ENCODE measurements around the gene COLEC12.
"Not testable (repeated sequence)": the region's sequence is repeated elsewhere in the genome, so short reads cannot be mapped to it uniquely, and the experiment has no call there.

The COLEC12 gene

DNA sequence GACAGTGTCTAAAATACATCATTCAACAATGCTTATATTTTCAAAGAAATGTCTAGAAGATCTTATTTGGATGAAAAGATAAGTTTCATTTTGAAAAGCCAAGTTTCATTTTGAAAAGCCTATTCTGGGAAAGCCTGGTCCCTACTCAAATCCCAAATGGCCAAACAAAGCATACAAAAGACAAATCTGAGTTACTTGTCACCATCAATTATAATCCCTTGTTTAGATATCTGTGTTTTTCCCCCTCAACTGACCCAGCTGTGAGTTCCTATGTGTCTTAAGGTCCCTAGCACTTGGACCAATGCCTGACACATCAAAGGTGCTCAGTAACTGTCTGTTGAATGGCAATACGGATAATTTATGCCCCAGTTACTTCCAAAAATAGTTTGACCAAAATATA lies 180.3 kb downstream of the COLEC12 start:
- H3K4me1 Mint-ChIP-seq (ENCODE audit: low read depth), result peaks cover 7% of the 10 kb centered on the region
- no peaks in the 10 kb centered on the region for H3K9me3 Mint-ChIP-seq (ENCODE audit: low read depth)
- no peaks in the 10 kb centered on the region for H3K36me3 Mint-ChIP-seq
- H3K4me3 Mint-ChIP-seq, result no peak overlapping the region
- H3K27me3 Mint-ChIP-seq, result no peaks in the 10 kb centered on the region
- H3K27ac Mint-ChIP-seq, result no peak overlapping the region

DNA sequence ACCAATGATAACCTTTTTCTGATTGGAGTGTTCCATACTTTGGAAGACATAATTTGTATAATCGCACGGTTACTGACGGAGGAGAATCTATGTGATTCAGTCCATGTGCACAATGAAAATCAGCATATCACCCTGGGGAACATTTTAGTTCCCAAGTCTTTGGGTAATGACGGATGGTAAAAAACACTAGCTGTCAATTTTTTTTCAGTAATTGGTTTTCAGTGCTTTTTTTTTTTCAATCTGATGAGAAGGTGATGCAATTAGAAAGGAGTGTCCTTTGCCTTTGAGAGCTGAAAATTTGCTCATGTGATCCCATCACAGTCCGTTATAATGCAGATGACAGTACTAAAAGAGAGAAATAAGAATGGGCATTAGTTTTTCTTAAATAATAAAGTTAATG lies 180.8 kb downstream of the COLEC12 start:
- Mint-ChIP-seq H3K27me3 (no peaks in the 10 kb centered on the region), H3K4me3 (no peak overlapping the region), H3K27ac (no peak overlapping the region)

DNA sequence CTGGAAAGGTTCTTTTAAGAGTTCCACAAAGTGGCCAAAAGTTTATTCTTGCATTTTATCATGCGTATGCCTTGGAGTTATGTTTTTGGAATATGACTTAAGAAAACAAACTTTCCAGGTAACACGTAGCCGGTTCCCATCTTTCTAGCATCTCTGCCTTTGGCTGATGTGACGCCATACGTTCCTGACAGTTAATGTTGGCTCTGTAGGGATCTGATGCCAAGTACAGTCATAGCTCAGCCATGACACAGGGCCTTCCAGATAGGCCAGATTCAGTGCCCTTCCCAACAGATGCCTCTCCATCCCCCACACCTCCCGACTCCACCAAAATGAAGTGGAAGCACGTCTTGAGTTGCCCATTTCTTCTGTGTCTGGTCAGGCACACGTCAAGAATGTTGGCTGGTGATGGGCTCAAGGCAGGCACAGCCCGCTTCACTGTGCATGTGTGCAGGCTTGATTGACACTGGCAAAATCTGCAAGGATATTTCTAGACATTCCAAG lies 181.7 kb downstream of the COLEC12 start:
- no peaks in the 10 kb centered on the region for H3K27me3 Mint-ChIP-seq
- no peaks in the 10 kb centered on the region for H3K9me3 Mint-ChIP-seq (ENCODE audit: low read depth)
- H3K27ac Mint-ChIP-seq, result no peak overlapping the region
- H3K36me3 Mint-ChIP-seq, result no peaks in the 10 kb centered on the region
- H3K4me3 Mint-ChIP-seq, result no peak overlapping the region
- peaks cover 7% of the 10 kb centered on the region for H3K4me1 Mint-ChIP-seq (ENCODE audit: low read depth)

More for the DNA sequence above, 180.8 kb downstream of the COLEC12 start:
- Mint-ChIP-seq H3K36me3 (no peaks in the 10 kb centered on the region), H3K4me1 (ENCODE audit: low read depth) (peaks cover 7% of the 10 kb centered on the region), H3K9me3 (ENCODE audit: low read depth) (no peaks in the 10 kb centered on the region)

DNA sequence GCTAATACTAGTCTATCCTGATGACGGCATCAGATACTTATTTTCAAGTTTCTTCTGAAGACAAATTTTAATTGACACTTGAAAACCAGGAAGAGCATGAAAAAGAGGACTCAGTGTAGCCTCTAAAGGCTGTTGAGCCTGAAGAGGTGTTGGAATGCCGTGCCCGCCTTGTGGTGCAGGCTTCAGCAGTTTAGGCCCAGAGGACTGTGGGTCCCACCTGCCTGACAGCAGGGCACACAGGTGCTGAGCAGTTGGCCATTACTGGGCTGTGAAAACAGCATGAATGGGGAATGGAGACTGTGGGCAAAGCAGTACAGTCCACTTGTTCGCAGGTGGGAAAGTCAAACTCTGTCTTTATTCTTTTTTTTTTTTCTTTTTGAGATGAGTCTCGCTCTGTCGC lies 182.9 kb downstream of the COLEC12 start:
- no peak overlapping the region for H3K4me3 Mint-ChIP-seq
- H3K27ac Mint-ChIP-seq, result no peak overlapping the region
- no peaks in the 10 kb centered on the region for H3K36me3 Mint-ChIP-seq
- H3K9me3 Mint-ChIP-seq (ENCODE audit: low read depth), result no peaks in the 10 kb centered on the region
- H3K27me3 Mint-ChIP-seq, result no peaks in the 10 kb centered on the region
- peaks cover 6% of the 10 kb centered on the region for H3K4me1 Mint-ChIP-seq (ENCODE audit: low read depth)

DNA sequence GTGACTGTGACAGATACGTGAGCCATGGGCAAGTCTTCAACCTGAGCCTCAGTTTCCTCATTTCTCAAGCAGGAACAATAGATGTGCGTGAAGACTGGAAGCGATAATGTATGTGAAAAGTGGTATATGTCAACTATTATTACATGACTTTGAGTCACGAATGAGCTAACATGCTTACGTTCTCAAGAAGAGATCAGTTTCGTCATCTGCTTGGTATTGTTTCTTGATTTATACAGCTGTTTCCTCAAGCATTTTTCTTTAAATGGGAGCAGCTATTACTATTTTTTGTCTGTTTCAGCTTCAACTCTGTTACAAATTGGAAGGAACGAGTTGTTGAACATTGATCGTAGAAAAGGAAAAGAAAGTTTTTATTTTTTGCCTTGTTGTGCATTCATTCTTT lies 184.1 kb downstream of the COLEC12 start:
- no peak overlapping the region for H3K4me3 Mint-ChIP-seq
- H3K4me1 Mint-ChIP-seq (ENCODE audit: low read depth), result no peaks in the 10 kb centered on the region
- no peaks in the 10 kb centered on the region for H3K9me3 Mint-ChIP-seq (ENCODE audit: low read depth)
- no peak overlapping the region for H3K27ac Mint-ChIP-seq
- no peaks in the 10 kb centered on the region for H3K27me3 Mint-ChIP-seq
- no peaks in the 10 kb centered on the region for H3K36me3 Mint-ChIP-seq

DNA sequence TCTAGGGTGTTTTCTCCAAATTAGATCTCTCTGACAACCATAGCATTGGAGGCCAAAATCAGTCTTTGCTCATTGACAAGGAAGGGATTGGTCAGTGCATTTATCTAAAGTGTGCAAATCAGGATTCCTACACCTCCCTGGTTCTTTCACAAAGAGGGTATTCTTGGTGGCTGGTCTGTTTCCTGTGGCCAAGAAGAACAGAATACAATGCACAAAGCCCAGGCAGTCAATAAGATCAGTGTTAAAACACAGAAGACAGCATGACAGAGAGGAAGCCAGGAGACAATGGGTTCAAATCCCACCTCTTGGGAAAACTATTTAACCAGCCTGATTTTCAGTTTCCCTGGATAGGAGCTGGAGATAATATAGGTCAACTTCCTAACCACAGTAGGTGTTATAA lies 186.6 kb downstream of the COLEC12 start:
- no peaks in the 10 kb centered on the region for H3K27me3 Mint-ChIP-seq
- H3K9me3 Mint-ChIP-seq (ENCODE audit: low read depth), result no peaks in the 10 kb centered on the region
- no peak overlapping the region for H3K4me3 Mint-ChIP-seq
- H3K4me1 Mint-ChIP-seq (ENCODE audit: low read depth), result no peaks in the 10 kb centered on the region
- no peak overlapping the region for H3K27ac Mint-ChIP-seq
- H3K36me3 Mint-ChIP-seq, result no peaks in the 10 kb centered on the region

DNA sequence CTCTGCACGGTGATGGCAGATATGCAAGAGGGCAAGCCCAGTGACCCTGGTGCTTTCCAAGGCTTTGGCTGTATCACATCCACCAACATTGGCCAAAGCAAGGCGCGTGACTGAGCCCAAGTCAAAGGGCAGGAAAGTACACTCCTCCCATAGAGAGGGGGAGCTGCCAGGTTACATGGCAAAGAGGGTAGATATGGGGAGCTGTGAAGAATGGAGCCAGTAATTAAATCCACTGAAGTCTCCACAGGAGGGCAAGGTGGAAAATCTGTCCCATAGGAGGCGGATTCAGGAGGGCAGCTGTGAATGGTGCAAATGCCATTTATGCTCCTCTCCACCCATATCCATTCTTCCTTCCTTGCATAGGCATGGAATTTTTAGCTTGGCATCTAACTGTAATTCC lies 188.1 kb downstream of the COLEC12 start:
- Mint-ChIP-seq H3K36me3 (no peaks in the 10 kb centered on the region), H3K9me3 (ENCODE audit: low read depth) (no peaks in the 10 kb centered on the region), H3K4me3 (no peak overlapping the region), H3K4me1 (ENCODE audit: low read depth) (no peaks in the 10 kb centered on the region), H3K27me3 (no peaks in the 10 kb centered on the region), H3K27ac (no peak overlapping the region)

DNA sequence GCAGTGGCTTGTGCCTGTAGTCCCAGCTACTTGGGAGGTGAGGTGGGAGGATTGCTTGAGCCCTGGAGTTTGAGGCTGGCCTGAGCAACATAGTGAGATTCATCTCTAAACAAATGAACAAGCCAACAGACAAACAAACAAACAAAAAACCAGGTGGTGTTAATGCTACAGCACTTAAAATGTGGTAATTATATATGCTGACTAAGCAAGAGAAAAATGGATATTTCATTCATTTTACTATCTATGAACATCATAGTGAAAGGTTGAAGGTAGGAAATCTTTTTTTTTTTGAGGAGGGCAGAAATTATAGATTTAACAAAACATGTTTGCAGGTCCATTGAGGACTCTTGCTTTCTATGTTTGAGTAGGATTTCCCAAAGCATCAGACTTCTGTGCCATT lies 190.5 kb downstream of the COLEC12 start:
- peaks cover 7% of the 10 kb centered on the region for H3K27me3 Mint-ChIP-seq

DNA sequence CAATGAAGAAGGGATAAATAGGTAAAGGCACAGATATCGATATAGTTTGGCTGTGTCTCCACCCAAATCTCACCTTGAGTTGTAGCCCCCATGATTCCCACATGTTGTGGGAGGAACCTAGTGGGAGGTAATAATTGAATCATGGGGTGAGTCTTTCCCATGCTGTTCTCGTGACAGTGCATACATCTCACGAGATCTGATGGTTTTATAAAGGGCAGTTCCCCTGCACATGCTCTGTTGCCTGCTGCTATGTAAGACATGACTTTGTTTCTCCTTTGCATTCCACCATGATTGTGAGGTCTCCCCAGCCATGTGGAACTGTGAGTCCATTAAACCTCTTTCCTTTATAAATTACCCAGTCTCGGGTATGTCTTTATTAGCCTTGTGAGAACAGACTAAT lies 192.4 kb downstream of the COLEC12 start:
- not testable (repeated sequence) for H3K4me1 Mint-ChIP-seq (ENCODE audit: low read depth); H3K27me3 Mint-ChIP-seq; H3K36me3 Mint-ChIP-seq; H3K27ac Mint-ChIP-seq; H3K9me3 Mint-ChIP-seq (ENCODE audit: low read depth); H3K4me3 Mint-ChIP-seq

More for the DNA sequence above, 190.5 kb downstream of the COLEC12 start:
- Mint-ChIP-seq H3K4me3 (no peak overlapping the region), H3K36me3 (no peaks in the 10 kb centered on the region), H3K9me3 (ENCODE audit: low read depth) (no peaks in the 10 kb centered on the region), H3K27ac (no peak overlapping the region), H3K4me1 (ENCODE audit: low read depth) (no peaks in the 10 kb centered on the region)

DNA sequence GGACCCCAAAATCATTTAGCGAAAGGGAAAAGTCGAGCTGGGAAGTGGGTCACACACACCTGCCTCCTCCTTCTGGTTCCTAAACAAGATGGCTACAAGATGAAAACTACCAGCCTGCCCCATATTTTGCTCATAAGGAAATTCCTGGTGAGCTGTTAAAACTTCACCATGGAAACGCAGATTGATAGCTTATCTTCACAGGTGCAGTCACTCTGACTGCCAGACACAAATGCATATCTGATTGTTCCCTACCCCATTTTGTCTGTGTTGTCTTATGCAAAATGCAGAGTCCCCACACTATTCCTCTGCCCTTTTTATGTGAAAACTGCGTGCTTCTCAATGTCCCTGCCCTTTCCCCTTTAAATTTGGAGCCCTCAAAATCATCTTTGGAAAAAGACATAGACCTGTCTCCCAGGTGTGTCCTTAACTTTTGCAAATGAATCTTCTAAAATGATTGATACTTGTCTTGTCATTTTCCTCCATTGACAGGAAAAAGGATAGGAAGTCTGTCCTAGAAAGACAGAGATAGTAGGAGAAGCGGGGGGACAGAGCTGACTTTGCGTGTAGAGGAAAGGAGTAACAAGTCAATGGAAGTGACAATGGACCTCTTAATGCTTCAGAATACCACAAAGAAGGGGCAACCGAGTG lies 193.8 kb downstream of the COLEC12 start:
- Mint-ChIP-seq H3K27me3 (peaks cover 7% of the 10 kb centered on the region), H3K27ac (no peak overlapping the region), H3K4me1 (ENCODE audit: low read depth) (no peaks in the 10 kb centered on the region), H3K9me3 (ENCODE audit: low read depth) (no peaks in the 10 kb centered on the region), H3K36me3 (no peaks in the 10 kb centered on the region), H3K4me3 (no peak overlapping the region)

DNA sequence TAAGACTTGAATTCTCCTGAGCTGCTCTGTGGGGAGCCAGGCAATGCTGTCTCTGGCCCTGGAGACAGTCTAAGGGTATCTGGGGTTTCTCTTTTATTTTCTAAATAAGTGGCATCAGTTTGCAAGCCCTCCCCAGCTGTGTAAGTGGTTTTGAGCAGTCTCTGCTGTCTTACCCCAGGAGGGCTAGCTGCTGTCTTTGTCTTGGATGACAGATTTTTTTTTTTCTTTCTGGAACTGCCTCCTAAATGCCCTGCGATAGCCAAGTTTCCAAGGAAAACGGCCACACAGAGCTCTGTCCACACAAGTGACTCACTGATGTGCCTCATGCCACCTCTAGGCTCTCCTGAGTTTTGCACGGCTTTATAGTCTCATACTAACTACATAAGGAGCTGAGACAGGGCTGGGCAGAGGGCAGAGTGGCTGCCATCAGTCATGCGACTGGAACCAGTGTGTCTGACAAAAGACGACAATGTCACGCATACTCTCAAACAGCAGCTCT lies 195.4 kb downstream of the COLEC12 start:
- no peaks in the 10 kb centered on the region for H3K36me3 Mint-ChIP-seq
- no peak overlapping the region for H3K27ac Mint-ChIP-seq
- H3K9me3 Mint-ChIP-seq (ENCODE audit: low read depth), result no peaks in the 10 kb centered on the region
- no peaks in the 10 kb centered on the region for H3K4me1 Mint-ChIP-seq (ENCODE audit: low read depth)
- H3K4me3 Mint-ChIP-seq, result no peak overlapping the region
- peaks cover 7% of the 10 kb centered on the region for H3K27me3 Mint-ChIP-seq

DNA sequence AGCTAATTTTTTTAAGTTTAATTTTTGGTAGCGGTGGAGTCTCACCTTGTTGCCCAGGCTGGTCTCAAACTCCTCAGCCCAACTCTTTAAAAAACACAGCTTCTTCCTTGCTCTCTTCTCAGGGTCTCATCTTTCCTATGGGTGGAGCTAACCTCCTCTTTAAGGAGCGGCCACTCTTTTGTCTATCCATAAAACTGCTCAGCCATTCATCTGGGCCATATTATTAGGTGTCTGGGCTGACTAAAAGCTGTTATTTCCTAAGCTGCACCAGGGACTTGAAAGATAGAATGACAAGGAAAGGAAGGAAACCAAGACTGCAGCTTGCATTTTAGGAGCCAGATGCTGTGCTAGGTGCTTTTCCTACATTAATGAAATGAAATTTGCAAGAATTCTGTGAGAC lies 196.9 kb downstream of the COLEC12 start:
- H3K9me3 Mint-ChIP-seq (ENCODE audit: low read depth), result no peaks in the 10 kb centered on the region

DNA sequence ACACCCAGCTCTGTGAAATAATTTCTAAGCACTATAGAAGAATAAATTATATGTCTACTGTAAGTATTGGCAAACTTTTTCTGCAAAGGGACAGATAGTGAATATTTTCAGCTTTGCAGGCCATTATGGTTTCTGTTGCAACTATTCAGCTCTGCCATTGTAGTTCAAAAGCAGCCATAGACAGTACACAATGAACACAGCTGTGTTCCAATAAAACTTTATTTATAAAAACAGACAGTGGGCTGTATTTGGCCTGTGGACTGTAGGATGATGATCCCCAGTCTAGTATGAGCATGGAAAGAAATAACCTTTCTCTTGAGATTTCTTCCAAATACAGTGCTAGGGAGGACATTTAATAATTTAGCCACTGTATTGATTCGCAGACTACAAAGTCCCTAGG lies 197.5 kb downstream of the COLEC12 start:
- H3K9me3 Mint-ChIP-seq (ENCODE audit: low read depth), result no peaks in the 10 kb centered on the region

More for the DNA sequence above, 196.9 kb downstream of the COLEC12 start:
- Mint-ChIP-seq H3K27ac (no peak overlapping the region), H3K4me3 (no peak overlapping the region), H3K4me1 (ENCODE audit: low read depth) (no peaks in the 10 kb centered on the region), H3K36me3 (no peaks in the 10 kb centered on the region), H3K27me3 (peaks cover 7% of the 10 kb centered on the region)

DNA sequence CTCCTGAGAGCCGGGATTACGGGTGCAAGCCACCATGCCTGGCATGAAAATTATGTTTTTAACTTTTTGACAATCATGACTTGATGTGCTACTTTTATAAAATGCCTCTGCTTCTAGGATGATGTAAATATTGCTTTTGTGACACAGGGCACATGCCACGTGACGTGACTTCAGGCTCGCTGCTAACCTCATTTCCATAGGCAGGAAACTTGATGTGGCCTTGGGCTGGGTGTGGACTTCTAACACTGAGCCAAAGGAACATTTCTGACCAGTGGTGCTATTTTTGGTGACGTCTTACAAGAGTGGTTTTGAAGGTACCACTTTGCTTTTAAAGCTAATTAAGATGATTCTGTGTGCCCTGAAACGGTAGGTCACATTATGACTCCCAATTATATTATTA lies 198.4 kb downstream of the COLEC12 start:
- H3K36me3 Mint-ChIP-seq, result no peaks in the 10 kb centered on the region
- H3K4me1 Mint-ChIP-seq (ENCODE audit: low read depth), result no peaks in the 10 kb centered on the region
- H3K4me3 Mint-ChIP-seq, result no peak overlapping the region
- peaks cover 7% of the 10 kb centered on the region for H3K27me3 Mint-ChIP-seq
- no peaks in the 10 kb centered on the region for H3K9me3 Mint-ChIP-seq (ENCODE audit: low read depth)
- H3K27ac Mint-ChIP-seq, result no peak overlapping the region

More for the DNA sequence above, 197.5 kb downstream of the COLEC12 start:
- Mint-ChIP-seq H3K36me3 (no peaks in the 10 kb centered on the region), H3K27me3 (peaks cover 7% of the 10 kb centered on the region), H3K4me1 (ENCODE audit: low read depth) (no peaks in the 10 kb centered on the region), H3K4me3 (no peak overlapping the region), H3K27ac (no peak overlapping the region)

DNA sequence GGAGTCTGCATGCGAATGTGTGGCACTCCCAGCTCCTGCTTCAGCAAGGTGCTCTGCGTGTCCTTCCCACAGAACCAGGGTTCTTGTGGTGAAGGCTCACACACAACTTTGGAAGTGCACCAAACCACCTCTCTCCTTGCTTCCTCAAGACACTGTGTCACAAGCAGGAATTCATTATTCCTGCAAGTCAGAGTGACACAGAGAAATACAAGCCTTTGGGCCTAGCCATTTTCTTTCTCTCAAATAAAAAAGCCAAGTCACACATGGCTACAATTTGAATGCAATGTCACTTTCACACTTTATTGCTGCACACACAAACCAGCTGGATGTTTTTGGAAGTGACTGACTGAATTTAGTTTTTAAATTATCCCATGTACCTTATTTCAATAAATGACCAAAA lies 202.6 kb downstream of the COLEC12 start:
- H3K4me3 Mint-ChIP-seq, result no peak overlapping the region
- no peaks in the 10 kb centered on the region for H3K9me3 Mint-ChIP-seq (ENCODE audit: low read depth)
- peaks cover 2% of the 10 kb centered on the region for H3K27me3 Mint-ChIP-seq
- H3K4me1 Mint-ChIP-seq (ENCODE audit: low read depth), result no peaks in the 10 kb centered on the region
- H3K27ac Mint-ChIP-seq, result no peak overlapping the region
- no peaks in the 10 kb centered on the region for H3K36me3 Mint-ChIP-seq
